Hematopoietic multipotent progenitor cell treated with erythropoietin and hydrocortisone succinate and interleukin-3 and kit ligand, for 8 days (in vitro differentiated cells): Measurements from ENCODE around the gene KCNE2.
"Not testable (repeated sequence)": the region's sequence is repeated elsewhere in the genome, so short reads cannot be mapped to it uniquely, and the experiment has no call there.

Source experiments
- DNase-seq: peaks from one replicate; pipeline ENCODE4 v3.0.0-alpha.2; 2015

The KCNE2 gene

DNA sequence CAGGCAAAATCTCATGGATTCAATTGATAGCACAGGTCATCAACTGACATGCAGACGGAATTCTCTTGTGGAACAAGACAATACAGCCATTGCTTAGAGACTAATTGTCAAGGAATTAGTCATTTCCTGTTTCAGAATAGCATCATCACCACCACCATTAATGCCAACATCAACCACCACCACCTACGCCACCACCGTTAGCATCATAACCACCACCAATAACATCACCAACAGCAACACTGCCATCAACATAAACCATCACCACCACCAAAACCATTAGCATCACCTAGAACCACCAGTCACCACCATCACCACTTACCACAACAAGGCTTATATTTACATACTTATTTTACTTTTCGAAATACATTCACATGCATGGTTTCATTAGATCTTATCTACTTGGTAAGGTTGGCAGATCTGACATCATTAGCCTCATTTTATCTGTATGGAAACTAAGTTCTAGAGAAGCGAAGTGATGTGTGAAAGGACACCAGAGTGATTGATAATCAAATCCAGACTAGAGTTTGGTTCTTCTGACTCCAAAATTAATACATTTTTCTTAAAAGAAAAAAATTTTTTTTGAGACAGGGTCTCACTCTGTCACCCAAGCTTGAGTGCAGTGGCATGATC is 53.8 kb downstream of the KCNE2 start:
- DNase-seq = not testable (repeated sequence)
